SK-N-SH (cell line): ENCODE results near the gene VOPP1. TPM values are rescaled to one million over a fixed set of nuclear protein-coding genes. Genes with fewer than 3 reads are reported as not detected.

ENCODE experiments used
- CTCF ChIA-PET: fragments of 300-600, 350-600 bp; formaldehyde crosslinking; extraction: SDS; loops from one replicate; lab custom pipeline; 2021; lab: Yijun Ruan, JAX
- POLR2A ChIA-PET: fragments of 350-600 bp; sonication (Branson Sonifier 250); formaldehyde crosslinking; extraction: SDS; loops from one replicate; lab custom pipeline; 2020; ENCODE audit warnings: antibody characterized with exemption, inconsistent platforms; lab: Yijun Ruan, JAX
- DNase-seq: peaks from one replicate; pipeline ENCODE4 v3.0.0; 2012
- H2AFZ ChIP-seq: fragments of 200-600 bp; sonication (generic); 2 replicates; pipeline ENCODE4 v1.8.1; 2016; ENCODE audit warnings: antibody characterized with exemption, mild to moderate bottlenecking, low read depth
- H3F3A ChIP-seq: fragments of 200-600 bp; sonication (generic); replicated peaks from 2 replicates; pipeline ENCODE3; 2016; ENCODE audit warnings: antibody characterized with exemption, mild to moderate bottlenecking; ENCODE audit not compliant: insufficient read depth
- H3K27ac ChIP-seq, 2 experiments: fragments of 200-500 bp in 1 of 2; fragments of 200-600 bp in 1 of 2; sonication (Bioruptor generic) in 1 of 2; sonication (generic), shearing (Covaris generic) in 1 of 2; 2 replicates each; pipeline versions ENCODE4 v1.5.1 to v1.6.1; 2014 to 2016; ENCODE audit warnings: low read depth in 2 of 2, inconsistent platforms in 1 of 2, low read length in 1 of 2, mild to moderate bottlenecking in 1 of 2, mixed read lengths in 1 of 2
- H3K27me3 ChIP-seq: fragments of 200-600 bp; sonication (generic), shearing (Covaris generic); 2 replicates; pipeline ENCODE4 v1.6.1; 2016; ENCODE audit warnings: mixed run types; ENCODE audit not compliant: insufficient read depth
- H3K36me3 ChIP-seq, 2 experiments: fragments of 200-500 bp in 1 of 2; fragments of 200-600 bp in 1 of 2; sonication (Bioruptor generic) in 1 of 2; sonication (generic) in 1 of 2; replicated peaks in 1 of 2; 2 replicates each; pipeline versions ENCODE3 to v1.5.1; 2014 to 2016; ENCODE audit warnings: low read length in 1 of 2, mild to moderate bottlenecking in 1 of 2; ENCODE audit not compliant: insufficient read depth in 2 of 2, control insufficient read depth in 1 of 2
- H3K4me1 ChIP-seq, 2 experiments: fragments of 200-500 bp in 1 of 2; fragments of 200-600 bp in 1 of 2; sonication (Bioruptor generic) in 1 of 2; sonication (generic), shearing (Covaris generic) in 1 of 2; 2 replicates each; pipeline versions ENCODE4 v1.5.1 to v1.6.1; 2014 to 2016; ENCODE audit warnings: low read depth in 1 of 2, low read length in 1 of 2, mixed run types in 1 of 2; ENCODE audit not compliant: insufficient read depth in 2 of 2, control insufficient read depth in 1 of 2
- H3K4me2 ChIP-seq: fragments of 200-600 bp; sonication (generic), shearing (Covaris generic); 2 replicates; pipeline ENCODE4 v1.6.1; 2017; ENCODE audit warnings: mixed run types
- H3K4me3 ChIP-seq, 2 experiments: fragments of 200-500 bp in 1 of 2; fragments of 200-600 bp in 1 of 2; sonication (Bioruptor generic) in 1 of 2; sonication (generic), shearing (Covaris generic) in 1 of 2; 2 replicates each; pipeline versions ENCODE4 v1.5.1 to v1.8.1; 2014 to 2016; ENCODE audit warnings: low read depth in 2 of 2, inconsistent platforms in 1 of 2, low read length in 1 of 2, mild to moderate bottlenecking in 1 of 2, mixed read lengths in 1 of 2, moderate library complexity in 1 of 2
- H3K79me2 ChIP-seq: fragments of 200-600 bp; sonication (generic); 2 replicates; pipeline ENCODE4 v1.8.1; 2017; ENCODE audit warnings: mild to moderate bottlenecking; ENCODE audit not compliant: insufficient read depth
- H3K9ac ChIP-seq: fragments of 200-600 bp; sonication (generic); 2 replicates; pipeline ENCODE4 v1.6.1; 2017; ENCODE audit warnings: mixed run types
- H3K9me2 ChIP-seq: fragments of 200-600 bp; sonication (generic); 2 replicates; pipeline ENCODE4 v1.6.1; 2017; ENCODE audit warnings: mixed run types
- H3K9me3 ChIP-seq: fragments of 200-600 bp; sonication (generic); 2 replicates; pipeline ENCODE4 v1.6.1; 2017; ENCODE audit warnings: mixed run types, mild to moderate bottlenecking, moderate library complexity
- H4K20me1 ChIP-seq: fragments of 200-600 bp; sonication (generic); 2 replicates; pipeline ENCODE4 v1.6.1; 2017; ENCODE audit warnings: mild to moderate bottlenecking, mixed run types; ENCODE audit not compliant: insufficient read depth
- CTCF ChIP-seq: fragments of 200-600 bp; sonication (generic); IDR thresholded peaks from 2 replicates; pipeline ENCODE4 v1.6.1; 2017; ENCODE audit warnings: antibody characterized with exemption, mild to moderate bottlenecking, moderate library complexity
- ELF1 ChIP-seq: IDR thresholded peaks from 2 replicates; pipeline ENCODE4 v1.4.0; 2012
- FOXM1 ChIP-seq: IDR thresholded peaks from 2 replicates; pipeline ENCODE4 v1.4.0; 2012; ENCODE audit warnings: low read depth, mild to moderate bottlenecking
- GABPA ChIP-seq: IDR thresholded peaks from 2 replicates; pipeline ENCODE4 v1.4.0; 2012; ENCODE audit warnings: low read depth, mild to moderate bottlenecking
- NRF1 ChIP-seq: IDR thresholded peaks from 2 replicates; pipeline ENCODE4 v1.6.1; 2012; ENCODE audit warnings: low read depth, mild to moderate bottlenecking, low read length
- RCOR1 ChIP-seq: fragments of 150-350 bp; IDR thresholded peaks from 2 replicates; pipeline ENCODE4 v1.6.1; 2017; ENCODE audit warnings: antibody characterized with exemption, low read length
- REST ChIP-seq: IDR thresholded peaks from 2 replicates; pipeline ENCODE4 v1.6.1; 2012; ENCODE audit warnings: mild to moderate bottlenecking, low read depth, low read length, moderate library complexity
- RFX5 ChIP-seq: IDR thresholded peaks from 2 replicates; pipeline ENCODE4 v1.6.1; 2012; ENCODE audit warnings: mild to moderate bottlenecking, improper control_type of control experiment, low read length
- RXRA ChIP-seq: IDR thresholded peaks from 2 replicates; pipeline ENCODE4 v1.4.0; 2012; ENCODE audit warnings: low read depth, mild to moderate bottlenecking, borderline replicate concordance
- SIN3A ChIP-seq: IDR thresholded peaks from 2 replicates; pipeline ENCODE4 v1.6.1; 2012; ENCODE audit warnings: low read depth, mild to moderate bottlenecking, low read length, moderate library complexity, borderline replicate concordance
- TCF12 ChIP-seq: IDR thresholded peaks from 2 replicates; pipeline ENCODE4 v1.4.0; 2012
- TEAD4 ChIP-seq: IDR thresholded peaks from 2 replicates; pipeline ENCODE4 v1.4.0; 2012; ENCODE audit warnings: mild to moderate bottlenecking, borderline replicate concordance; ENCODE audit not compliant: insufficient read depth
- ZBTB33 ChIP-seq: IDR thresholded peaks from 2 replicates; pipeline ENCODE4 v1.4.0; 2012; ENCODE audit warnings: low read depth, borderline replicate concordance
- WGBS: methylation state at CpG from one replicate; pipeline ENCODE4 v1.1.6; 2017; ENCODE audit warnings: low lambda C conversion rate; 5-methylcytosine and 5-hydroxymethylcytosine counted together
- polyA plus RNA-seq, 3 experiments: library from polyadenylated mRNA; depleted of rRNA; stranded (reverse); fragments of >200 nt; gene quantifications; 2 replicates each; pipeline ENCODE4 v1.2.3, GENCODE V29; 2012

The VOPP1 gene
- polyA plus RNA-seq, 1 of the 3 experiments (the other 2 are of a cell fraction): 69.5 TPM

GRCh38 chr7:55502858-55503440, 69.4 kb downstream of the VOPP1 start (continued):
- TF ChIP-seq SIN3A (no peak), GABPA (no peak), TEAD4 (no peak), REST (no peak), RFX5 (no peak), FOXM1 (no peak)

GRCh38 chr7:55502124-55502857, 70.0 kb downstream of the VOPP1 start:
- DNase-seq: no peak
- no peaks in the 10 kb centered on the region for H3K27me3 ChIP-seq
- peaks cover 6% of the 10 kb centered on the region for H3F3A ChIP-seq
- H3K36me3 ChIP-seq: peaks cover 5 to 23% of the 10 kb centered on the region in 2 experiments
- 88% methylated on average over 13 of the region's 13 CpGs for WGBS
- no peak overlapping the region for H3K4me2 ChIP-seq
- H3K9me2 ChIP-seq: no peaks in the 10 kb centered on the region
- no peak overlapping the region for H3K4me3 ChIP-seq
- CTCF ChIA-PET: interaction anchor here (0.6 to 3.0 kb wide), 10 partner anchors 8 to 225 kb away, joined by 3 to 11 read pairs (median 5); no protein-coding TSS in a partner anchor
- TF ChIP-seq ELF1 (no peak), FOXM1 (no peak), ZBTB33 (no peak), NRF1 (no peak), CTCF (no peak), RCOR1 (no peak), RXRA (no peak), REST (no peak), TCF12 (no peak)
- H3K9me3 ChIP-seq: no peaks in the 10 kb centered on the region
- POLR2A ChIA-PET: interaction anchor here (0.6 kb wide), 1 partner anchor 194 kb away, joined by 4 read pairs; no protein-coding TSS in a partner anchor
- H3K9ac ChIP-seq: no peak overlapping the region
- no peak overlapping the region for H3K27ac ChIP-seq
- peaks cover 93% of the 10 kb centered on the region for H3K79me2 ChIP-seq
- peaks cover 69% of the 10 kb centered on the region for H4K20me1 ChIP-seq
- no peak overlapping the region for H2AFZ ChIP-seq
- H3K4me1 ChIP-seq: peaks cover 14 to 44% of the 10 kb centered on the region in 2 experiments; a peak in 3 of 4 replicates
